ENCODE data around the gene C1QL1.

C1QL1 gene

DNA sequence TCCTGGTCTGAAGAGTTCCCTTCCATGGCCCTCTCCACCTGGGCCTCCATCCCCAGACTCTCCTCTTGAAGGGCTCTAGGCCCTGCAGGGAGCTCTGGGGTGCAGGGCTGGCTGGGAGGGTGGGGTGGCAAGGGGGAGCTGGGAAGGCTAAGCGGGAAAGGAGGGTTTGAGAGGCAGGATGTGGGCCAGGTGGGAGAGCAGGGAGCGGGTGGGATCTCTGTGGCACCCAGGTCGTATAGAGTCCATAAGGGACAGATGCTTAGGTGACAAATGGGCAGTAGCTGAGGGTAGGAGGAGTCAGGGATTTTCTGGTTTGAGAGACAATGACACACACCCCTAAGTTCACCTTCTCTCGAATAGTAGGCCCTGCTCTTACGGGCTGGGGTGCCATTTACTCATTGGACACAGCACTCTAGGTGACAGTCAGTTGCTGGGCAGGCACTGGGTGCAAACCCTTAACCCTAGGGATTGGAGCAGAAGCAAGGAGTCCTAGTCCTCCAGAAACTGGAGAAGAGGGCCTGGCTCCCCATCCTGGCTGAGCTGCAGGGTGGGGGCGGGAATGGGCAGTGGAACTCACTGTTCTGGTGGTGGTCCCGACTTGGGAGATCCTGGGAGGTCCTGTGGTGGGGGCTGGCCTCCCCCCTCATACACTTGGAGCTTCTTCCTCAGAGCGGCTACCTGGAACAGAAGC lies 35.9 kb downstream of the C1QL1 start:
- DNase-seq (ENCODE audit: low read depth, low spot score) = no peak

GRCh38 chr17:44931376-44931775 lies 36.7 kb downstream of the C1QL1 start:
- no peak for DNase-seq (ENCODE audit: low read depth, low spot score)

- no peak for DNase-seq (ENCODE audit: low read depth, low spot score)
These were observed 37.4 kb downstream of the C1QL1 start for GRCh38 chr17:44930667-44931066.

- no peak for DNase-seq (ENCODE audit: low read depth, low spot score)
These were observed 39.0 kb downstream of the C1QL1 start for GRCh38 chr17:44928950-44929720.

GRCh38 chr17:44928136-44928535 lies 40.0 kb downstream of the C1QL1 start:
- DNase-seq (ENCODE audit: low read depth, low spot score) = no peak

GRCh38 chr17:44927696-44928095 lies 40.4 kb downstream of the C1QL1 start:
- DNase-seq (ENCODE audit: low read depth, low spot score) = no peak

DNA sequence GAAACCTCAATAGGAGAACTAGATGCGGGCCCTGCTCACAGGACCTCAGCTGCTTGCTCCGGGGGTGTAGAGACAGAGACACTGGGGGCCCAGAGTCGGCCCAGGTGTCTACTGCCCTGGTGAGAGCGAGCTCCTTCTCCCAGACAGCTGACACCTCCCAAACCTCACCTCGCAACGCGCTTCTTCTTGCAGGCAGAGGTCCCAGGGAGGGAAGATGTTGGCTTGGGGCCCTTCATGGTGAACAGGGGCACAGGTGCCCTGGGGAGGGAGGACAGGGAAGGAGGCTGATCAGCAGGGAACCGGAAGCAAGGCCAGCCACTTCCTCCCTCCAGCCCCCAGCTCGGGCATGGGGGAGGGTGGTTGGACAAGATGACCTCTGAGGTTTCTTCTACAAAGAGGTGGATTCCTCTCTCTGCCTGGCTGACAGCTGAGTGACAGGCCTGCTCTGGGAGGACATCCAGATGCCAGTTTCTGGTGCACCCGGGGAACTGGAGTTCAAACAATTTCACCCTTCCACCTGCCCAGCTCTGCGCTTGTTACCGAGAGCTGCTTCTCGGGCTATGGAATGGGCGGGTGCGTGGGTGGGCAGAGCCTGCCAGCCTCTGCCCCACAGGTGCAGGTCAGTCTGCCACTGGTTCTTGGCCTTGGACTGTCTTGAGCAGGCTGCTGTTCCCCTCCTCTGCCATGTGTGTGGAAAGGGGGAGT lies 41.1 kb downstream of the C1QL1 start:
- no peak for DNase-seq (ENCODE audit: low read depth, low spot score)

DNA sequence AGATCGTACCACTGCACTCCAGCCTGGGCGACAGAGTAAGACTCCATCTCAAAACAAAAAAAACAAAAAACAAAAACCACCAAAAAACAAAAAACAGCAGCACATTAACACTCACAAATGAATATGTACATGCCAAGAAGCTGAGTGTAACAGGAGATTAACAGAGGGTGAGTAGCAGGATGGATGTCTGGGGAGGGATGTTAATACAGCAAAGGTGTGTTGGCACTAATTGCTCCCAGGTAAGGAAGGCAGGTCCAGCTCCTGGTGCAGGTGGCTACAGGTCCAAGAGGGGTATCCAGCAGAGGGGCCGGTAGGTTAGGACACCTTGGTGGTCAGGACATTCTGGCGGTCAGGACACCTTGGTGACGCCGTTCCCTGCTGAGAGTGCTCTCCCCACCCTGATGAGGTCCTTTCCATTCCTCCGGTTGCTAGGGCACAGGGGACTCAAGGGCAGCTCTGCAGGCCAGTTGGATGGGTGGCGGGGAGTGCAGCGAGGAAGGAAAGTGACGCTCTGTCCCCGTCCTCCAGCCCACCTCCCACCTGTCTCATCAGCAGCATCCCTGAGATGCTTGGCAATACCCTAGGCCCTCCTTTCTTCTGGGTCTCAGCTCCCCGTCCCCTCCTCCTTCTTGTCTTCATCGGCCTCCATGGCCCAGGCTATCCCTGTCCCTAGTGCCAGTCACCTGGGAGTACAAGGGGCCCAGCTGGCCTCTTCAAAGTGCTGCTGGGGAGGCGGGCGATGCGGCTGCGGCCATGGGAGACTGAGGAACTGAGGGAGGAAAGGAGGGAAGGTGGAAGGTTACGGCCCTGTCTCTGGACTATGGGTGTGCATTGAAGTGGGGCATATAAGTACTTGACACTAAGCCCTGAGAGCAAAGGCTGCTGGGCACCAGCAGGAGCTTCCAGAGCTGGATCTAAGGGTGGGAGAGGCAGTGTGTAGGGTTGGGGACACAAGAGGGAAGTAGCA lies 42.1 kb downstream of the C1QL1 start:
- DNase-seq (ENCODE audit: low read depth, low spot score) = no peak

DNA sequence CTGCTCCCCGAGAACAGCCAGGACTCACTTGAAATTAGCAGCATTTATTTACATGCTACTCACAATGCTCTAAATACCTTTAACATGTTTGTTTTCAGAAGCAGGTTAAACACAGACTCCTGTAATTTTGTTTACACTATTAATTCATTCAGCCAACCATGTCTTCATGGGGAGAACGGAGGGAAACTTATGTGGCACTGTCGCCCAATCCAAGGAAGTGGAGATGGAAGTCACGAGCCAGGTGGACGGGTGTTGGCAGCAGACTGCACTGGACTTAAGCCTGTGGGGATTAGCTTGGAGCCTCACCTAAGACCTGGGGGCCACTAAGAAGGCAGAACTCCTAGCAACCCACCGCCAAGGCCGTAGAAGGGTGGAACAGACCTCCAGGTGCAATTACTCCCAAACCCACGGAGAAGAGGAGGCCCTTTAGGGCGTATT lies 44.0 kb downstream of the C1QL1 start:
- DNase-seq (ENCODE audit: low read depth, low spot score) = no peak

DNA sequence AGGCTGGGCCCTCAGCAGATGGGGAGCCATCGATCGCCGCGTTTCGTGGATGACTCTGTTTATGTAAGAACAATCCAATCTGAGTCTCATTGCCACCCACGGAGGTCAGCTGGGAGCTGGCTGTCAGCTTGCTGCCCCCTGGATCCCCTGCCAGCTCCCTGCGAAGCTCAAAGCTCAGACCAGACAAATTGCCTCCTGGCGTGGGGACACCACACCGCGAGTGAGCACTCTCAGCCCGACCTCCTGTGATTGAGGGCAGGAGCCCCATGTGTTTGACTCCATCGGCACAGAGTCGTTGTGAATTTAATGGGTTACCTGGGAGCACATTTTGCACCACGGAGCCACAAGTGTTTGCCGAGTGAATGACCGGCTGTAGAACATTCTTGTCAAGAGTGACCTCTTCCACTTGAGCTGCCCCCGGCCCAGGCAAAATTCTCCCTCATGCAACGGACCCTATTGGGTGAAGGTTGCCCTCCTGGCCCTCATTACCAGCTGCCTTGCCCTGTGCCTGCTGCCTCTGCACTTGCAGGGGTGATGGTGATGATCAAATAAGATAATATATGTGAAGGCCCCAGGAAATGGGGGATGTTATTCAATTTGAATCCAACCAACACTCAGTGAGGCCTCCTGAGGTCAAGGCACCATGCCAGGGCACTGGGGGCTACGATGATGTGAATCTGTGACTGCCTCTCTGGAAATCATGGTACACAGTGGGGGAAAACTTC lies 45.2 kb downstream of the C1QL1 start:
- no peak for DNase-seq (ENCODE audit: low read depth, low spot score)

DNA sequence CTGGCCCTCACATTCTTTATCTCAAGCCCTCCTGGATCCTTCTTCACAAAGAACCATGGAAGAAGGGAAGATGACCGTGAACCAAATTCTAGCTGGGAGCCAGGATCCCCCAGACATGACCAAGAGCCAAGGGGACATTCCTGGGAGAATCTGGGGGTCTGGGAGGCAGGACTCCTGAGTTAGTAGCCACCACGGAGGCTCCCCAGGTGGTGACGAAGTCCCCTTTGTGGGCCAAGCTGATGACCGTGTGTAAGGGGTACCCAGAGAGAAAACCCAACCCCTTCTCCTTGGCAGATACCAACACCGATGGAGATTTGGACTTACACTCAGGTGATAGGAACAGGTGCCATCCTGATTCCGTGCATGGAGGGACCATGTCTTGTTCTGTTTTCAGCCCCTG lies 46.0 kb downstream of the C1QL1 start:
- no peak for DNase-seq (ENCODE audit: low read depth, low spot score)

GRCh38 chr17:44921122-44921882 lies 46.8 kb downstream of the C1QL1 start:
- DNase-seq (ENCODE audit: low read depth, low spot score) = no peak

DNA sequence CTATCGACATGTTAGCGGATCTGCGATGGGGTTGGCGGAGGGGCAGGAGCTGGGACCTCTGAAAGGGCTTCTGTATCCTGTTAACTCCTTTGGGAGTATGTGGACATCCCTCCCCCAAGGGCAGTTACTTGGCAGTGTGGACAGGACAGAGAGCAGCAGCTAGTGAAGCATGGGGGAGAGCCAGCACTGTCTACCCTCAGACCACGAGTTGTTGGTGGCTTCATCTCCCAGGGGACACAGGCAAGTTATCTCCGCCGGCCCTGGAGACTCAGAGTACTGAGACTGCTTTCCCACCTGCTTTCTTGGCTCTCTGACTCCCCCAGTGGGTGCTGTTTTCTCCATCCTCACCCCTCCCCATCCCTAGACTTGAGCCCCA lies 47.5 kb downstream of the C1QL1 start:
- DNase-seq (ENCODE audit: low read depth, low spot score) = no peak

GRCh38 chr17:44919885-44920564 lies 48.1 kb downstream of the C1QL1 start:
- no peak for DNase-seq (ENCODE audit: low read depth, low spot score)

DNA sequence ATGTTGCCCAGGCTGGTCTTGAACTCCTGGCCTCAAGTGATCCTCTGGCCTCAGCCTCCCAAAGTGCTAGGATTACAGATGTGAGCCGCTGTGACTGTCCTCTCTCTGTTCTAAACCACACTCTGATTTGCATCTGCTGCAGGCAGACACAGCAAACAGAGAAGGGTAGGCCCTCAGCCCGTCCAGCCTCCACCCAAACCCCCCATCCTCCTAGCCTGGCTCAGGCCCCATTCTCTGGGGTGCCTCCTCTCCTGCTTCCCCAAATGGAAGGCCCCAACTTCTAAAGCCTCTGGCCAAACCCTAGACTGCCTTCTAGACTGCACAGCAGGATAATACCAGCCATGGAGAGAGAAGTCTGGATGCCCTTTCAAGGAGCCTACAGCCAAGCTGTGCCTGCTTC lies 48.7 kb downstream of the C1QL1 start:
- no peak for DNase-seq (ENCODE audit: low read depth, low spot score)

DNA sequence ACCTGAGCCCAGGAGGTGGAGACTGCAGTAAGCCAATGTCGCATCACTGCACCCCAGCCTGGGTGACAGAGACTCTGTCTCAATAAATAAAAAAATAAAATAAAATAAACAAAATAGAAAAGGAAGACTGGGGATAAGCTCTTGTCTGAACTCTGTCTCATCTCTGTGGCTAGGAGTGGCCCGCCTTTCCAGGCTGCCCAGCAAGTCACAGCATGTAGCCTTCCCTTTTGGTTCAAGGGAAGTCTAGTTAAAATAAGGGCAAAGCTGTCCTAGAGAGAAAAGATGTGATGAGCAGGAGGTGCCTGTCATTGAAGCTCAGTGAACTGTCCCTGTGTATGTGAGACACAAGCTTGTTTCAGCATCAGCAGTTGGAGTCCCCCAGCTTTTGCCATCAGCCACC lies 50.1 kb downstream of the C1QL1 start:
- DNase-seq (ENCODE audit: low read depth, low spot score) = no peak

- DNase-seq (ENCODE audit: low read depth, low spot score) = no peak
These were observed 50.6 kb downstream of the C1QL1 start for GRCh38 chr17:44917456-44917855.

GRCh38 chr17:44916781-44917241 lies 51.3 kb downstream of the C1QL1 start:
- no peak for DNase-seq (ENCODE audit: low read depth, low spot score)

All from smooth muscle cell of the brain vasculature (primary cell).